ENCODE results near the gene FAHD2B. TPM values are rescaled to one million over a fixed set of nuclear protein-coding genes. Genes with fewer than 3 reads are reported as not detected.

The FAHD2B gene
- polyA plus RNA-seq, 1 donor from 2014 or later, result 13.6 TPM

Other genes with a start within 250 kb of the FAHD2B start
- 16.3 TPM for gene ANKRD39, start 236.9 kb downstream of the FAHD2B start, polyA plus RNA-seq
- gene SEMA4C, start 224.8 kb downstream of the FAHD2B start, polyA plus RNA-seq, result 0.58 TPM
- not detected for gene FAM178B, start 108.3 kb downstream of the FAHD2B start, polyA plus RNA-seq
- gene ANKRD36, start 18.3 kb upstream of the FAHD2B start, polyA plus RNA-seq, result 9.4 TPM